Caco-2 (cell line): Measurements from ENCODE around the gene UGT1A3. TPM values are rescaled to one million over a fixed set of nuclear protein-coding genes. Genes with fewer than 3 reads are reported as not detected.

Experiments
- BruUV-seq: library from RNA; stranded (reverse); fragments of 400-500 nt; replicated peaks from 2 replicates; lab custom pipeline; 2021; lab: Mats Ljungman, UMichigan
- CTCF ChIA-PET: fragments of 300-600 bp; sonication (Branson Sonifier 250); formaldehyde crosslinking; loops from one replicate; lab custom pipeline; 2022; ENCODE audit warnings: antibody characterized with exemption; lab: Charles Lee
- POLR2A ChIA-PET: fragments of 300-600 bp; sonication (Branson Sonifier 250); formaldehyde crosslinking; loops from one replicate; lab custom pipeline; 2022; ENCODE audit warnings: antibody characterized with exemption; lab: Charles Lee
- DNase-seq, 2 experiments: peaks; one replicate each; pipeline versions ENCODE4 v3.0.0 to v3.0.0-alpha.2; 2020 to 2022
- H3K27me3 ChIP-seq: replicated peaks from 2 replicates; pipeline ENCODE4 v1.6.0; 2011; ENCODE audit warnings: low read length; ENCODE audit not compliant: control insufficient read depth, insufficient read depth
- H3K36me3 ChIP-seq: 2 replicates; pipeline ENCODE4 v1.5.1; 2011; ENCODE audit warnings: low read length; ENCODE audit not compliant: control insufficient read depth, insufficient read depth
- H3K4me1 ChIP-seq: fragments of 250-450 bp; sonication (Bioruptor Pico); 2 replicates; pipeline ENCODE4 v1.5.1; 2020; ENCODE audit warnings: mild to moderate bottlenecking
- H3K4me3 ChIP-seq: 2 replicates; pipeline ENCODE4 v1.5.1; 2011; ENCODE audit warnings: low read depth, mild to moderate bottlenecking, control low read depth, low read length
- H3K9me3 ChIP-seq: fragments of 250-450 bp; sonication (Bioruptor Pico); 2 replicates; pipeline ENCODE4 v1.5.1; 2020; ENCODE audit warnings: mild to moderate bottlenecking, moderate library complexity
- H3K27ac Mint-ChIP-seq: one replicate; pipeline ENCODE4 v1.8.0; 2022; ENCODE audit warnings: mixed read lengths; ENCODE audit not compliant: unreplicated experiment
- H3K27me3 Mint-ChIP-seq: one replicate; pipeline ENCODE4 v1.8.0; 2022; ENCODE audit warnings: mixed read lengths; ENCODE audit not compliant: insufficient read depth, unreplicated experiment
- H3K36me3 Mint-ChIP-seq: one replicate; pipeline ENCODE4 v1.8.0; 2022; ENCODE audit warnings: mild to moderate bottlenecking, mixed read lengths; ENCODE audit not compliant: insufficient read depth, unreplicated experiment
- H3K4me1 Mint-ChIP-seq: one replicate; pipeline ENCODE4 v1.8.0; 2022; ENCODE audit warnings: low read depth, mixed read lengths; ENCODE audit not compliant: unreplicated experiment
- H3K4me3 Mint-ChIP-seq: one replicate; pipeline ENCODE4 v1.8.0; 2022; ENCODE audit warnings: mild to moderate bottlenecking, moderate library complexity, mixed read lengths; ENCODE audit not compliant: unreplicated experiment
- H3K9me3 Mint-ChIP-seq: one replicate; pipeline ENCODE4 v1.8.0; 2022; ENCODE audit warnings: mixed read lengths; ENCODE audit not compliant: unreplicated experiment
- CTCF ChIP-seq, 2 experiments: fragments of 200-600 bp in 1 of 2; IDR thresholded peaks; 1 replicate in 1 of 2; 2 replicates in 1 of 2; pipeline versions ENCODE4 v1.5.1 to v1.8.0; 2011 to 2022; ENCODE audit warnings: antibody characterized with exemption in 1 of 2, control low read depth in 1 of 2, inconsistent platforms in 1 of 2, low read depth in 1 of 2, low read length in 1 of 2, mild to moderate bottlenecking in 1 of 2, moderate library complexity in 1 of 2; ENCODE audit not compliant: insufficient read depth in 1 of 2, severe bottlenecking in 1 of 2, unreplicated experiment in 1 of 2
- intact Hi-C: fragments of 100-400 bp; cut with micrococcal nuclease; formaldehyde crosslinking; loops from one replicate; pipeline ENCODE4 v1.10.0; 2022; ENCODE audit not compliant: unreplicated experiment
- total RNA-seq: library from RNA; stranded (reverse); gene quantifications from 2 replicates; pipeline ENCODE4 v1.2.3, GENCODE V29; 2022

The UGT1A3 gene
- total RNA-seq, 1 experiment from 2014 or later: 0.64 TPM

DNA sequence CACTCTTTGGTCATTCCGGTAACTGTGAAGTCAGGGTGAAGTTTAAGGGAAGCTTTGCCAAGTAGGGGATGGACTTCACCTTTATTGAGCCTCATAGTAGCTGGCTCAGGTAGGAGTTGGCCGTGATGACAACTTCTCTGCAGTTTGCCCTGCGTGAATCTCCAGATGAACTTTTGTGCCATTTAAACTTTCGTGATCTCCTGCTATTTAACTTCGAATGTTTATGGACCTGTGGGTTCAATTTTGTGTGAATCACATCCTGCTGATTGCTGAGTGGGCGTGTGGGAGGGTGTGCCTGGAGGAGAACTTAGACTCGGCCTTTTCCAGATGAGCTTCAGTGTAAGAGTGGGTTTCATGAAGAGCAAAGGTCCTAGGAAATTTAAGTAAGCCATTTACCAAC is 35.4 kb downstream of the UGT1A3 start:
- ChIA-PET POLR2A (no interaction called here), CTCF (no interaction called here)
- no peak overlapping the region for H3K4me3 Mint-ChIP-seq
- no peaks in the 10 kb centered on the region for H3K27me3 Mint-ChIP-seq
- no peak for TF ChIP-seq CTCF (IDR thresholded peaks at IDR 0.05; ENCODE audit: insufficient read depth in 1 of 2, low read depth in 1 of 2, low read length in 1 of 2, severe bottlenecking in 1 of 2, unreplicated experiment in 1 of 2)
- no peak overlapping the region for H3K4me3 ChIP-seq
- no peaks in the 10 kb centered on the region for H3K9me3 Mint-ChIP-seq
- DNase-seq: no peak
- H3K27ac Mint-ChIP-seq: no peak overlapping the region
- intact Hi-C loops: no loop called here
- H3K36me3 Mint-ChIP-seq: peaks cover 12% of the 10 kb centered on the region
- no peaks in the 10 kb centered on the region for H3K9me3 ChIP-seq
- no TSS peak for BruUV-seq
- no peaks in the 10 kb centered on the region for H3K4me1 ChIP-seq
- H3K4me1 Mint-ChIP-seq: peaks cover 9% of the 10 kb centered on the region
- H3K36me3 ChIP-seq: no peaks in the 10 kb centered on the region
- no peaks in the 10 kb centered on the region for H3K27me3 ChIP-seq

DNA sequence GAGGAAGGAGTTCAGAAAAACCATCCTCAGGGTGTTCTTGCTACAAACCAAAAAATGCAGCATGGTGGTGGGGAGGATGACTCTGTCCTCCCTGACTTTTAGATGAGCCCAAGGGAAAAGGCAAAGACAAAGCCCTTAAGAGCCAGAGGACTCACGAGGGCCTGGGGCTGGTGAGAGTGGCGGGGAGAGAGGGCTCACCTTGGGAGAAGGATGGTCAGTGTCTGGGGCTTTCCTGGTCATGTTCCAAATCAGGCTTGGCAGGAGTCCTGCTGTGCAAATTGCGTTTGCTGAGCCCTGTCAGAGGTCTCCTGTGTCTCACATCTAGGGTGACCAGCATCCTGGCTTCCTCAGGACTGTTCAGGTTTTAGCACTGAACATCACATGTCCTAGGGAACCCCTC is 35.9 kb downstream of the UGT1A3 start:
- no peak for TF ChIP-seq CTCF (IDR thresholded peaks at IDR 0.05; ENCODE audit: insufficient read depth in 1 of 2, low read depth in 1 of 2, low read length in 1 of 2, severe bottlenecking in 1 of 2, unreplicated experiment in 1 of 2)
- no peaks in the 10 kb centered on the region for H3K27me3 ChIP-seq
- CTCF ChIA-PET: no interaction called here
- BruUV-seq: no TSS peak
- POLR2A ChIA-PET: no interaction called here
- H3K4me3 ChIP-seq: no peak overlapping the region
- no peaks in the 10 kb centered on the region for H3K9me3 Mint-ChIP-seq
- no peak for DNase-seq
- H3K27ac Mint-ChIP-seq: no peak overlapping the region
- peaks cover 9% of the 10 kb centered on the region for H3K4me1 Mint-ChIP-seq
- intact Hi-C loops: no loop called here
- H3K9me3 ChIP-seq: no peaks in the 10 kb centered on the region
- peaks cover 17% of the 10 kb centered on the region for H3K36me3 Mint-ChIP-seq
- H3K36me3 ChIP-seq: no peaks in the 10 kb centered on the region
- H3K4me1 ChIP-seq: no peaks in the 10 kb centered on the region
- no peak overlapping the region for H3K4me3 Mint-ChIP-seq
- H3K27me3 Mint-ChIP-seq: no peaks in the 10 kb centered on the region

- Mint-ChIP-seq H3K27ac (no peak overlapping the region), H3K4me3 (no peak overlapping the region), H3K36me3 (peaks cover 23% of the 10 kb centered on the region), H3K4me1 (peaks cover 9% of the 10 kb centered on the region), H3K9me3 (no peaks in the 10 kb centered on the region), H3K27me3 (no peaks in the 10 kb centered on the region)
- Histone ChIP-seq H3K4me1 (no peaks in the 10 kb centered on the region), H3K4me3 (no peak overlapping the region), H3K9me3 (no peaks in the 10 kb centered on the region), H3K36me3 (no peaks in the 10 kb centered on the region), H3K27me3 (no peaks in the 10 kb centered on the region)
- ChIA-PET CTCF (no interaction called here), POLR2A (no interaction called here)
- BruUV-seq: no TSS peak
- DNase-seq: no peak
- intact Hi-C loops: no loop called here
- no peak for TF ChIP-seq CTCF (IDR thresholded peaks at IDR 0.05; ENCODE audit: insufficient read depth in 1 of 2, low read depth in 1 of 2, low read length in 1 of 2, severe bottlenecking in 1 of 2, unreplicated experiment in 1 of 2)
Observed at GRCh38 chr2:233766416-233766815, 37.6 kb downstream of the UGT1A3 start.
